K562 (cell line): ENCODE results near the gene NEDD8. TPM values are rescaled to one million over a fixed set of nuclear protein-coding genes. Genes with fewer than 3 reads are reported as not detected.

ENCODE experiments used
- AFF4 ChIP-seq: sonication (generic); formaldehyde crosslinking; IDR thresholded peaks from 2 replicates; pipeline ENCODE4 v1.8.0; 2023; ENCODE audit warnings: mild to moderate bottlenecking, missing genetic modification reagents
- CBX2 ChIP-seq: fragments of 200-600 bp; sonication (generic); IDR thresholded peaks from one replicate; pipeline ENCODE4 v1.6.1; 2012; ENCODE audit warnings: mild to moderate bottlenecking, low read length, inconsistent platforms; ENCODE audit not compliant: insufficient read depth, poor library complexity, severe bottlenecking
- CXXC5 ChIP-seq: fragments of 250-450 bp; sonication (Bioruptor Pico); IDR thresholded peaks from 2 replicates; pipeline ENCODE4 v1.8.0; 2022; ENCODE audit warnings: inconsistent platforms, mild to moderate bottlenecking, moderate library complexity
- EGR1 ChIP-seq: fragments of 450-650 bp; conservative IDR thresholded peaks from 2 replicates; pipeline ENCODE4 v1.6.1; 2017; ENCODE audit warnings: mild to moderate bottlenecking
- EP400 ChIP-seq: fragments of 450-650 bp; IDR thresholded peaks from 2 replicates; pipeline ENCODE4 v1.6.1; 2017; ENCODE audit warnings: antibody characterized with exemption, mild to moderate bottlenecking, moderate library complexity
- GABPB1 ChIP-seq: sonication (generic); formaldehyde crosslinking; IDR thresholded peaks from 2 replicates; pipeline ENCODE4 v1.8.0; 2022; ENCODE audit warnings: mild to moderate bottlenecking, missing genetic modification reagents
- GABPB2 ChIP-seq: fragments of 250-450 bp; sonication (Bioruptor Pico); conservative IDR thresholded peaks from 2 replicates; pipeline ENCODE4 v1.5.1; 2021; ENCODE audit warnings: mild to moderate bottlenecking
- KDM1A ChIP-seq, 2 experiments: fragments of 450-650 bp; IDR thresholded peaks; 2 replicates each; pipeline ENCODE4 v1.6.1; 2016; ENCODE audit warnings: mild to moderate bottlenecking in 2 of 2
- L3MBTL2 ChIP-seq: fragments of 450-650 bp; IDR thresholded peaks from 2 replicates; pipeline ENCODE4 v1.6.1; 2016; ENCODE audit warnings: mild to moderate bottlenecking, moderate library complexity
- MAFK ChIP-seq: IDR thresholded peaks from 2 replicates; pipeline ENCODE4 v1.6.1; 2011; ENCODE audit warnings: low read length, improper control_type of control experiment
- RBM14 ChIP-seq: fragments of 200-400 bp; formaldehyde crosslinking; IDR thresholded peaks from 2 replicates; pipeline ENCODE4 v1.6.1; 2018; ENCODE audit warnings: low read depth, mild to moderate bottlenecking, low read length, moderate library complexity, borderline replicate concordance; ENCODE audit not compliant: insufficient read depth
- SNIP1 ChIP-seq: fragments of 450-650 bp; IDR thresholded peaks from 2 replicates; pipeline ENCODE4 v1.7.1; 2017; ENCODE audit warnings: low read depth, mild to moderate bottlenecking
- SP1 ChIP-seq: sonication (generic); formaldehyde crosslinking; IDR thresholded peaks from 2 replicates; pipeline ENCODE4 v1.8.1; 2022; ENCODE audit warnings: mild to moderate bottlenecking, missing genetic modification reagents
- SRSF1 ChIP-seq: fragments of 200-400 bp; formaldehyde crosslinking; IDR thresholded peaks from 2 replicates; pipeline ENCODE4 v1.6.1; 2017; ENCODE audit warnings: mild to moderate bottlenecking, low read depth, low read length, moderate library complexity
- TAF9B ChIP-seq: fragments of 450-650 bp; IDR thresholded peaks from 2 replicates; pipeline ENCODE4 v1.6.1; 2018; ENCODE audit warnings: mild to moderate bottlenecking; ENCODE audit not compliant: partially characterized antibody
- TBP ChIP-seq: optimal IDR thresholded peaks from 2 replicates; pipeline ENCODE3; 2011; ENCODE audit warnings: low read depth, low read length, improper control_type of control experiment
- TRIM24 ChIP-seq, 2 experiments: fragments of 450-650 bp; IDR thresholded peaks; 2 replicates each; pipeline ENCODE4 v1.6.1; 2016
- XRCC4 ChIP-seq: IDR thresholded peaks from one replicate; pipeline ENCODE4 v1.6.1; 2011; ENCODE audit not compliant: insufficient read depth, insufficient read length; ENCODE audit errors: extremely low read depth
- ZBTB11 ChIP-seq, 3 experiments: fragments of 200-800 bp in 1 of 3; fragments of 250-450 bp in 1 of 3; fragments of 450-650 bp in 1 of 3; sonication (Bioruptor Pico) in 1 of 3; sonication (Bioruptor generic) in 1 of 3; formaldehyde crosslinking in 1 of 3; IDR thresholded peaks; 2 replicates each; pipeline versions ENCODE4 v1.6.1 to v1.8.0; 2016 to 2022; ENCODE audit warnings: mild to moderate bottlenecking in 2 of 3, missing genetic modification characterization in 2 of 3, missing compliant biosample characterization in 1 of 3, moderate library complexity in 1 of 3
- ZFX ChIP-seq: sonication (generic); formaldehyde crosslinking; IDR thresholded peaks from 2 replicates; pipeline ENCODE4 v1.8.0; 2022; ENCODE audit warnings: mild to moderate bottlenecking, missing genetic modification reagents, moderate library complexity
- ZNF507 ChIP-seq: conservative IDR thresholded peaks from 2 replicates; pipeline ENCODE4 v1.6.1; 2017; ENCODE audit warnings: missing genetic modification characterization, missing compliant biosample characterization
- ZNF699 ChIP-seq: fragments of 250-450 bp; sonication (Bioruptor Pico); IDR thresholded peaks from 2 replicates; pipeline ENCODE4 v1.8.0; 2021; ENCODE audit warnings: mild to moderate bottlenecking, moderate library complexity; ENCODE audit not compliant: insufficient replicate concordance
- polyA plus RNA-seq, 8 experiments: library from polyadenylated mRNA; depleted of rRNA in 4 of 8; stranded (reverse) in 5 of 8; unstranded in 3 of 8; fragments of >200 nt; fragmentation: Nextera tagmentation in 2 of 8; fragmentation: Illumina TruSeq in 1 of 8; extraction: Ambion mirVana in 2 of 8; extraction: Trizol in 1 of 8; gene quantifications; 2 replicates each; pipeline versions ENCODE4 v1.2.1 to v1.2.3, GENCODE V29; 2011 to 2014; ENCODE audit warnings: inconsistent platforms in 1 of 8, missing spikeins in 1 of 8
- total RNA-seq, 7 experiments: library from RNA; depleted of rRNA in 6 of 7; stranded (reverse); fragments of >200 nt in 6 of 7; fragmentation: Illumina TruSeq in 2 of 7; extraction: Trizol in 2 of 7; gene quantifications; 2 replicates each; pipeline versions ENCODE4 v1.2.1 to v1.2.3, GENCODE V29; 2011 to 2021; ENCODE audit warnings: low replicate concordance in 1 of 7

The NEDD8 gene
- total and polyA plus RNA-seq, 9 of the 15 experiments (the other 6 are each of a cell fraction or from before 2014, with no cell fraction given), result 142 to 691 (median 260) TPM

GRCh38 chr14:24188251-24189058 is 43.7 kb downstream of the NEDD8 start, which contains the start of gene IPO4 (continued):
- TF ChIP-seq GABPB1 (peak; percentile 100), KDM1A (IDR thresholded peaks at IDR 0.05) (peak in 1 of 2 experiments; percentile 66; a peak in 1 of 4 replicates), ZFX (CRISPR knock-in tag) (peak; percentile 64), TBP (peak; percentile 66), TAF9B (peak; percentile 45), SP1 (CRISPR knock-in tag) (peak; percentile 83), RBM14 (no peak), SNIP1 (0 out of 2 replicates have a peak, but pooled peaks have one; percentile 33), CBX2 (no peak), TRIM24 (IDR thresholded peaks at IDR 0.05) (peak in 1 of 2 experiments; percentile 99; a peak in 2 of 4 replicates), ZBTB11 (CRISPR knock-in tag; IDR thresholded peaks at IDR 0.05) (peak; percentile 98 to 100 (median 99)), XRCC4 (no peak), ZNF699 (CRISPR knock-in tag) (no peak), SRSF1 (0 out of 2 replicates have a peak, but pooled peaks have one; percentile 20), EGR1 (peak; percentile 55), L3MBTL2 (peak; percentile 64), CXXC5 (peak; percentile 89), AFF4 (CRISPR knock-in tag) (peak; percentile 16; the same call in 1 of the 2 replicates), GABPB2 (CRISPR knock-in tag) (no peak), ZNF507 (tag) (no peak), MAFK (no peak), EP400 (peak; percentile 93)
